SK-N-SH treated with all-trans-retinoic acid at 6 μM for 48 hours (cell line): Measurements from ENCODE around the gene POU4F3.
"Not testable (repeated sequence)": the region's sequence is repeated elsewhere in the genome, so short reads cannot be mapped to it uniquely, and the experiment has no call there.

Source experiments
- ATAC-seq: fragments of 200-7000 bp; cut with Tn5 transposase; 3 replicates; pipeline ENCODE4 v1.9.1; 2020; ENCODE audit warnings: mild to moderate bottlenecking, moderate library complexity
- ARNTL ChIP-seq: fragments of 450-650 bp; formaldehyde crosslinking; IDR thresholded peaks from 2 replicates; pipeline ENCODE4 v1.5.0; 2020; ENCODE audit warnings: low read depth, mild to moderate bottlenecking, moderate library complexity, borderline replicate concordance
- BACH2 ChIP-seq: fragments of 250-450 bp; sonication (Bioruptor Pico); IDR thresholded peaks from 2 replicates; pipeline ENCODE4 v1.9.0; 2021; ENCODE audit warnings: mild to moderate bottlenecking, borderline replicate concordance
- CSDC2 ChIP-seq: fragments of 250-450 bp; sonication (Bioruptor Pico); IDR thresholded peaks from 2 replicates; pipeline ENCODE4 v1.5.0; 2020; ENCODE audit warnings: mild to moderate bottlenecking, moderate library complexity
- ESRRG ChIP-seq: fragments of 250-450 bp; sonication (Bioruptor Pico); IDR thresholded peaks from 2 replicates; pipeline ENCODE4 v1.6.1; 2021; ENCODE audit warnings: mild to moderate bottlenecking
- GLIS3 ChIP-seq: fragments of 250-450 bp; sonication (Bioruptor Pico); IDR thresholded peaks from 2 replicates; pipeline ENCODE4 v1.5.0; 2020; ENCODE audit warnings: mild to moderate bottlenecking, moderate library complexity
- ISL1 ChIP-seq: fragments of 250-450 bp; sonication (Bioruptor Pico); IDR thresholded peaks from 2 replicates; pipeline ENCODE4 v2.1.2; 2022; ENCODE audit warnings: mild to moderate bottlenecking, moderate library complexity
- OSR1 ChIP-seq: fragments of 250-450 bp; sonication (Bioruptor Pico); IDR thresholded peaks from 2 replicates; pipeline ENCODE4 v1.8.0; 2022; ENCODE audit warnings: moderate library complexity, mild to moderate bottlenecking, inconsistent platforms
- PPARA ChIP-seq: fragments of 250-450 bp; sonication (Bioruptor Pico); IDR thresholded peaks from 2 replicates; pipeline ENCODE4 v1.5.0; 2020; ENCODE audit warnings: mild to moderate bottlenecking, borderline replicate concordance
- RARB ChIP-seq: fragments of 250-450 bp; sonication (Bioruptor Pico); IDR thresholded peaks from 2 replicates; pipeline ENCODE4 v1.8.0; 2021; ENCODE audit warnings: mild to moderate bottlenecking, moderate library complexity
- SNAI2 ChIP-seq: fragments of 250-450 bp; sonication (Bioruptor Pico); IDR thresholded peaks from 2 replicates; pipeline ENCODE4 v1.5.0; 2020; ENCODE audit warnings: mild to moderate bottlenecking, moderate library complexity
- TCF4 ChIP-seq: fragments of 250-450 bp; sonication (Bioruptor Pico); IDR thresholded peaks from 2 replicates; pipeline ENCODE4 v1.8.0; 2021; ENCODE audit warnings: mild to moderate bottlenecking, moderate library complexity, borderline replicate concordance
- TOX ChIP-seq: fragments of 250-450 bp; sonication (Bioruptor Pico); IDR thresholded peaks from 2 replicates; pipeline ENCODE4 v1.8.0; 2021; ENCODE audit warnings: mild to moderate bottlenecking, moderate library complexity, borderline replicate concordance
- ZC3H10 ChIP-seq: fragments of 250-450 bp; sonication (Bioruptor Pico); IDR thresholded peaks from 2 replicates; pipeline ENCODE4 v1.5.1; 2021; ENCODE audit warnings: mild to moderate bottlenecking, moderate library complexity
- ZFP3 ChIP-seq: fragments of 250-450 bp; sonication (Bioruptor Pico); IDR thresholded peaks from 2 replicates; pipeline ENCODE4 v1.5.0; 2020; ENCODE audit warnings: mild to moderate bottlenecking, moderate library complexity
- ZNF565 ChIP-seq: fragments of 450-650 bp; formaldehyde crosslinking; conservative IDR thresholded peaks from 2 replicates; pipeline ENCODE4 v1.5.0; 2020; ENCODE audit warnings: low read depth, mild to moderate bottlenecking, moderate library complexity
- ZNF70 ChIP-seq: fragments of 450-650 bp; formaldehyde crosslinking; IDR thresholded peaks from 2 replicates; pipeline ENCODE4 v1.5.0; 2020; ENCODE audit warnings: mild to moderate bottlenecking, moderate library complexity
- ZNF8 ChIP-seq: fragments of 450-650 bp; formaldehyde crosslinking; IDR thresholded peaks from 2 replicates; pipeline ENCODE4 v1.5.0; 2020; ENCODE audit warnings: mild to moderate bottlenecking, moderate library complexity
- TF ChIP-seq, protein P1 (sequence below): fragments of 250-450 bp; sonication (Bioruptor Pico); IDR thresholded peaks from 2 replicates; pipeline ENCODE4 v1.5.1; 2020; ENCODE audit warnings: low read depth, mild to moderate bottlenecking, moderate library complexity
- TF ChIP-seq, protein P2 (sequence below): fragments of 250-450 bp; sonication (Bioruptor Pico); IDR thresholded peaks from 2 replicates; pipeline ENCODE4 v1.5.0; 2020; ENCODE audit warnings: mild to moderate bottlenecking, moderate library complexity
- TF ChIP-seq, protein P3 (sequence below): fragments of 250-450 bp; sonication (Bioruptor Pico); IDR thresholded peaks from 2 replicates; pipeline ENCODE4 v1.8.0; 2020; ENCODE audit warnings: mild to moderate bottlenecking, moderate library complexity, borderline replicate concordance
- TF ChIP-seq, protein P4 (sequence below): fragments of 250-450 bp; sonication (Bioruptor Pico); IDR thresholded peaks from 2 replicates; pipeline ENCODE4 v1.5.1; 2021; ENCODE audit warnings: mild to moderate bottlenecking, moderate library complexity

POU4F3 gene

DNA sequence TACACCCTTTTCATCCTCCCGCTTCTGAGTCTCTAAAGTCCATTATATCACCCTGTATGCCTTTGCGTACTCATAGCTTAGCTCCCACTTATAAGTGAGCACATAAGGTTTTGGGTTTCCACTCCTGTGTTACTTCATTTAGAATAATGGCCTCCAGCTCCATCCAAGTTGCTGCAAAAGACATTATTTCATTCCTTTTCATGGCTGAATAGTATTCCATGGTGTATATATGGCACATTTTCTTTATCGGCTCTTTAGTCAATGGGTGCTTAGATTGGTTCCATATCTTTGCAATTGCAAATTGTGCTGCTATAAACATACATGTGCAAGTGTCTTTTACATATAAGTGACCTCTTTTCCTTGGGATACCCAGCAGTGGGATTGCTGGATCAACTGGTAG, 39.7 kb upstream of the POU4F3 start:
- ATAC-seq, result not testable (repeated sequence)

DNA sequence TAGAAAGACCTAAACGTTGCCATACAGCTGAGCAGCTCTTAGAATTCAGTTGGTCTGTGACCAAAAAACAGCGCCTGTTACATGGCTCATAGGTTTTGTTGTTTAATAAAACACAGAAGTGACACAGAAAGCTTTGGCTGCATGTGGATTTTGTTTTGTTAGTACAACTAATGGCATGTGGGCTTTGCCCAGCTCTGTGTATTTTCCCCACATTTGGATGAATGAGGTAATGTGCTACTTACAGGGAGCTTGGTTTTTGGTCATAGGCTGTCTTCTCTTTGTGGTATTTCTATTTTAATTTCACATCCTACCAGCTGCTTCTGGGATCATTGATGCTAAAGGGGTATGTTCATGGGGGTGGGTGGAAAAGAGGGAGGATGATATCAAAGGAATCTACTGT, 37.0 kb upstream of the POU4F3 start:
- TF ChIP-seq ZNF565 (no peak), ISL1 (CRISPR knock-in tag) (no peak), CSDC2 (CRISPR knock-in tag) (no peak), RARB (CRISPR knock-in tag) (no peak), OSR1 (no peak), ZNF70 (CRISPR knock-in tag) (no peak), TOX (CRISPR knock-in tag) (no peak), ARNTL (CRISPR knock-in tag) (no peak)
- TF ChIP-seq, protein P1, sequence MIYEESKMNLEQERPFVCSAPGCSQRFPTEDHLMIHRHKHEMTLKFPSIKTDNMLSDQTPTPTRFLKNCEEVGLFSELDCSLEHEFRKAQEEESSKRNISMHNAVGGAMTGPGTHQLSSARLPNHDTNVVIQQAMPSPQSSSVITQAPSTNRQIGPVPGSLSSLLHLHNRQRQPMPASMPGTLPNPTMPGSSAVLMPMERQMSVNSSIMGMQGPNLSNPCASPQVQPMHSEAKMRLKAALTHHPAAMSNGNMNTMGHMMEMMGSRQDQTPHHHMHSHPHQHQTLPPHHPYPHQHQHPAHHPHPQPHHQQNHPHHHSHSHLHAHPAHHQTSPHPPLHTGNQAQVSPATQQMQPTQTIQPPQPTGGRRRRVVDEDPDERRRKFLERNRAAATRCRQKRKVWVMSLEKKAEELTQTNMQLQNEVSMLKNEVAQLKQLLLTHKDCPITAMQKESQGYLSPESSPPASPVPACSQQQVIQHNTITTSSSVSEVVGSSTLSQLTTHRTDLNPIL (CRISPR knock-in tag), result no peak
- TF ChIP-seq, protein P2, sequence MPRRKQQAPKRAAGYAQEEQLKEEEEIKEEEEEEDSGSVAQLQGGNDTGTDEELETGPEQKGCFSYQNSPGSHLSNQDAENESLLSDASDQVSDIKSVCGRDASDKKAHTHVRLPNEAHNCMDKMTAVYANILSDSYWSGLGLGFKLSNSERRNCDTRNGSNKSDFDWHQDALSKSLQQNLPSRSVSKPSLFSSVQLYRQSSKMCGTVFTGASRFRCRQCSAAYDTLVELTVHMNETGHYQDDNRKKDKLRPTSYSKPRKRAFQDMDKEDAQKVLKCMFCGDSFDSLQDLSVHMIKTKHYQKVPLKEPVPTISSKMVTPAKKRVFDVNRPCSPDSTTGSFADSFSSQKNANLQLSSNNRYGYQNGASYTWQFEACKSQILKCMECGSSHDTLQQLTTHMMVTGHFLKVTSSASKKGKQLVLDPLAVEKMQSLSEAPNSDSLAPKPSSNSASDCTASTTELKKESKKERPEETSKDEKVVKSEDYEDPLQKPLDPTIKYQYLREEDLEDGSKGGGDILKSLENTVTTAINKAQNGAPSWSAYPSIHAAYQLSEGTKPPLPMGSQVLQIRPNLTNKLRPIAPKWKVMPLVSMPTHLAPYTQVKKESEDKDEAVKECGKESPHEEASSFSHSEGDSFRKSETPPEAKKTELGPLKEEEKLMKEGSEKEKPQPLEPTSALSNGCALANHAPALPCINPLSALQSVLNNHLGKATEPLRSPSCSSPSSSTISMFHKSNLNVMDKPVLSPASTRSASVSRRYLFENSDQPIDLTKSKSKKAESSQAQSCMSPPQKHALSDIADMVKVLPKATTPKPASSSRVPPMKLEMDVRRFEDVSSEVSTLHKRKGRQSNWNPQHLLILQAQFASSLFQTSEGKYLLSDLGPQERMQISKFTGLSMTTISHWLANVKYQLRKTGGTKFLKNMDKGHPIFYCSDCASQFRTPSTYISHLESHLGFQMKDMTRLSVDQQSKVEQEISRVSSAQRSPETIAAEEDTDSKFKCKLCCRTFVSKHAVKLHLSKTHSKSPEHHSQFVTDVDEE (CRISPR knock-in tag), result no peak
- no peak for ATAC-seq

DNA sequence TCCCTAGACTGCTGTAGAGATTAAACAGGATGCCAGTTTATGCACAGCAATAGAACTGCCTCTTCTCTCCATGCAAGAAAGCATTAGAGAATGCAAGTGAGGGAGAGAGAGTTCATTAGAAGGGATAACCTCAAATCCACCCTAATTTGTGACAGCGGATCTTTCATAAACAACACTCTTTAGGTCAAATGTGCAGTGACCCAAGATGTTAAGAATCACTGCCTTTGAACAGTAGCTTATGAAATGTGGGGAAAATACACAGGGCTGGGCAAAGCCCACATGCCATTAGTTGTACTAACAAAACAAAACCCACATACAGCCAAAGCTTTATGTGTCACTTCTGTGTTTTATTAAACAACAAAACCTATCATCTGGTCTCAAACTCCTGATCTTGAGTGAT, 36.2 kb upstream of the POU4F3 start:
- no peak for ATAC-seq
- TF ChIP-seq ZNF565 (no peak), ISL1 (CRISPR knock-in tag) (no peak), ESRRG (CRISPR knock-in tag) (no peak), OSR1 (no peak), SNAI2 (CRISPR knock-in tag) (no peak), ARNTL (CRISPR knock-in tag) (no peak), GLIS3 (CRISPR knock-in tag) (no peak), TOX (CRISPR knock-in tag) (no peak), PPARA (no peak), BACH2 (no peak), ZNF70 (CRISPR knock-in tag) (no peak), ZNF8 (CRISPR knock-in tag) (no peak), ZC3H10 (CRISPR knock-in tag) (no peak), TCF4 (no peak), ZFP3 (CRISPR knock-in tag) (no peak)
- TF ChIP-seq, protein P3, sequence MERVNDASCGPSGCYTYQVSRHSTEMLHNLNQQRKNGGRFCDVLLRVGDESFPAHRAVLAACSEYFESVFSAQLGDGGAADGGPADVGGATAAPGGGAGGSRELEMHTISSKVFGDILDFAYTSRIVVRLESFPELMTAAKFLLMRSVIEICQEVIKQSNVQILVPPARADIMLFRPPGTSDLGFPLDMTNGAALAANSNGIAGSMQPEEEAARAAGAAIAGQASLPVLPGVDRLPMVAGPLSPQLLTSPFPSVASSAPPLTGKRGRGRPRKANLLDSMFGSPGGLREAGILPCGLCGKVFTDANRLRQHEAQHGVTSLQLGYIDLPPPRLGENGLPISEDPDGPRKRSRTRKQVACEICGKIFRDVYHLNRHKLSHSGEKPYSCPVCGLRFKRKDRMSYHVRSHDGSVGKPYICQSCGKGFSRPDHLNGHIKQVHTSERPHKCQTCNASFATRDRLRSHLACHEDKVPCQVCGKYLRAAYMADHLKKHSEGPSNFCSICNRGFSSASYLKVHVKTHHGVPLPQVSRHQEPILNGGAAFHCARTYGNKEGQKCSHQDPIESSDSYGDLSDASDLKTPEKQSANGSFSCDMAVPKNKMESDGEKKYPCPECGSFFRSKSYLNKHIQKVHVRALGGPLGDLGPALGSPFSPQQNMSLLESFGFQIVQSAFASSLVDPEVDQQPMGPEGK, result no peak

DNA sequence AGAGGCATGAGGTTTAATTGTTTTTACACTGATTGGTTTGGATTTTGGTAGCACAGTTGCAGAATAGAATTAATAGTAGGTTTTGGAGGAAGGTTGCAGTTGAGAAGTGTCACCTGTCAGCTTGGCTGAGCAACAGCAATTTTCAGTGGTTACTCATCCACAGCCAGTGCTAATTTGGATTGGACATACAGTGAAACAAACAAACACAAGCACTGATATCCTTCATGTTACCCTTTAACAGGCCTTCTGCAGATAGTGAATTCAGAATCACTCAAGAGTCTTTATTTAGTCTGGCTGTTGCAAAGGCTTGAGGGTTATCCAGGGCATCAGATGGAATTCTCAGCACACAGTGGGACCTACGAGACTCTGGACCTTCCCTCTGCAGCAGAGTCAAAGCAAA, 31.8 kb upstream of the POU4F3 start:
- ATAC-seq, result no peak
- TF ChIP-seq CSDC2 (CRISPR knock-in tag) (no peak), RARB (CRISPR knock-in tag) (no peak)

DNA sequence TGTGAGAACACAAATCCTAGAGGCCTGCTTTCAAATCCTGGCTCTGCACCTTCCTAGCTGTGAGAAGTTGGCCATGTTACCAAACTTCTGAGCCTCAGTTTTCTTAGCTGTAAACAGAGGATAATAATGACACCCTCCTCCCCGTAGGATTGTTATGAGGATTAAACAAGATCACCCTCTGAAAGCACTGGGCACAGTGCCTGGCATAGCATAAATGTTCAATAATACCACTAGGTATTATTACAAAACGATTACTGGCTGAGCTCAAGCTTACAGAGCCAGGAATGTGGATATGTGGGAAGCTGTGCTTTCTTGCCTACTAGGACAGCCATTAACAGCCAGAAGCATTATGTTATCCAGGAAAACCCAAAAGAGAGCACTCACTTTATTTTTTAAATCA, 30.8 kb upstream of the POU4F3 start:
- ATAC-seq, result no peak
- TF ChIP-seq ZFP3 (CRISPR knock-in tag) (no peak), TCF4 (no peak), SNAI2 (CRISPR knock-in tag) (no peak), ESRRG (CRISPR knock-in tag) (no peak), GLIS3 (CRISPR knock-in tag) (no peak)
- TF ChIP-seq, protein P4, sequence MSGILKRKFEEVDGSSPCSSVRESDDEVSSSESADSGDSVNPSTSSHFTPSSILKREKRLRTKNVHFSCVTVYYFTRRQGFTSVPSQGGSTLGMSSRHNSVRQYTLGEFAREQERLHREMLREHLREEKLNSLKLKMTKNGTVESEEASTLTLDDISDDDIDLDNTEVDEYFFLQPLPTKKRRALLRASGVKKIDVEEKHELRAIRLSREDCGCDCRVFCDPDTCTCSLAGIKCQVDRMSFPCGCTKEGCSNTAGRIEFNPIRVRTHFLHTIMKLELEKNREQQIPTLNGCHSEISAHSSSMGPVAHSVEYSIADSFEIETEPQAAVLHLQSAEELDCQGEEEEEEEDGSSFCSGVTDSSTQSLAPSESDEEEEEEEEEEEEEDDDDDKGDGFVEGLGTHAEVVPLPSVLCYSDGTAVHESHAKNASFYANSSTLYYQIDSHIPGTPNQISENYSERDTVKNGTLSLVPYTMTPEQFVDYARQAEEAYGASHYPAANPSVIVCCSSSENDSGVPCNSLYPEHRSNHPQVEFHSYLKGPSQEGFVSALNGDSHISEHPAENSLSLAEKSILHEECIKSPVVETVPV (CRISPR knock-in tag), result no peak
- TF ChIP-seq, protein P2 (CRISPR knock-in tag), result no peak
- TF ChIP-seq, protein P3, result no peak
